Hepatocyte (in vitro differentiated cells): ENCODE results near the gene APOB. TPM values are rescaled to one million over a fixed set of nuclear protein-coding genes. Genes with fewer than 3 reads are reported as not detected.
A peak's percentile ranks its signal among the peaks of the same experiment; 100 is the strongest.

ENCODE experiments used
- DNase-seq: peaks from one replicate; pipeline ENCODE4 v3.0.0-alpha.2; 2016; ENCODE audit warnings: low spot score
- H2AFZ ChIP-seq: fragments of 200-600 bp; sonication (generic); 2 replicates; pipeline ENCODE4 v1.6.0; 2016; ENCODE audit warnings: antibody characterized with exemption, mild to moderate bottlenecking
- H3K27ac ChIP-seq: fragments of 200-600 bp; sonication (generic); 2 replicates; pipeline ENCODE4 v1.5.1; 2016; ENCODE audit warnings: mild to moderate bottlenecking
- H3K27me3 ChIP-seq: fragments of 200-600 bp; sonication (generic); 2 replicates; pipeline ENCODE4 v1.6.1; 2016
- H3K36me3 ChIP-seq: fragments of 200-600 bp; sonication (generic); replicated peaks from 2 replicates; pipeline ENCODE4 v1.5.1; 2016; ENCODE audit warnings: low read depth; ENCODE audit not compliant: insufficient read depth
- H3K4me1 ChIP-seq: fragments of 200-600 bp; sonication (generic); 2 replicates; pipeline ENCODE4 v1.5.1; 2016; ENCODE audit warnings: mild to moderate bottlenecking, moderate library complexity; ENCODE audit not compliant: insufficient read depth
- H3K4me2 ChIP-seq: fragments of 200-600 bp; sonication (generic); 2 replicates; pipeline ENCODE4 v1.6.0; 2016
- H3K4me3 ChIP-seq: fragments of 200-600 bp; sonication (generic); 2 replicates; pipeline ENCODE4 v1.5.1; 2016; ENCODE audit warnings: mild to moderate bottlenecking
- H3K79me2 ChIP-seq: fragments of 200-600 bp; sonication (generic); 2 replicates; pipeline ENCODE4 v1.6.0; 2017; ENCODE audit warnings: mild to moderate bottlenecking
- H3K9me2 ChIP-seq: fragments of 200-600 bp; sonication (generic); replicated peaks from 2 replicates; pipeline ENCODE4 v1.6.0; 2017; ENCODE audit warnings: mild to moderate bottlenecking; ENCODE audit not compliant: insufficient read depth
- H3K9me3 ChIP-seq: fragments of 200-600 bp; sonication (generic); 2 replicates; pipeline ENCODE4 v1.5.1; 2016; ENCODE audit warnings: low read depth, mild to moderate bottlenecking
- H4K20me1 ChIP-seq: fragments of 200-600 bp; sonication (generic); 2 replicates; pipeline ENCODE4 v1.6.0; 2016; ENCODE audit warnings: mild to moderate bottlenecking; ENCODE audit not compliant: insufficient read depth, poor library complexity, severe bottlenecking
- EZH2 ChIP-seq: fragments of 200-600 bp; sonication (generic); IDR thresholded peaks from 2 replicates; pipeline ENCODE4 v1.6.1; 2016; ENCODE audit warnings: antibody characterized with exemption, mild to moderate bottlenecking, borderline replicate concordance
- EZH2phosphoT487 ChIP-seq: fragments of 200-600 bp; sonication (generic); IDR thresholded peaks from one replicate; pipeline ENCODE4 v1.6.1; 2018; ENCODE audit warnings: antibody characterized with exemption, mild to moderate bottlenecking, low read depth, moderate library complexity; ENCODE audit not compliant: unreplicated experiment, severe bottlenecking
- WGBS: methylation state at CpG from one replicate; pipeline ENCODE4 v1.1.6; 2016; ENCODE audit warnings: low lambda C conversion rate; ENCODE audit errors: missing lambda C conversion rate; 5-methylcytosine and 5-hydroxymethylcytosine counted together
- polyA plus RNA-seq: library from polyadenylated mRNA; unstranded; fragments of >200 nt; fragmentation: Nextera tagmentation; extraction: Ambion mirVana; gene quantifications from 2 replicates; pipeline ENCODE4 v1.2.1, GENCODE V29; 2016
- total RNA-seq: library from RNA; depleted of rRNA; stranded (reverse); fragments of >200 nt; gene quantifications from 2 replicates; pipeline ENCODE4 v1.2.3, GENCODE V29; 2014
- TF ChIP-seq, protein P1 (sequence below): fragments of 200-600 bp; sonication (generic); IDR thresholded peaks from 2 replicates; pipeline ENCODE4 v1.5.1; 2016; ENCODE audit warnings: antibody characterized with exemption, mild to moderate bottlenecking; ENCODE audit not compliant: poor library complexity

The APOB gene
- total and polyA plus RNA-seq, 2 experiments from 2014 or later = 184 to 814 TPM

DNA sequence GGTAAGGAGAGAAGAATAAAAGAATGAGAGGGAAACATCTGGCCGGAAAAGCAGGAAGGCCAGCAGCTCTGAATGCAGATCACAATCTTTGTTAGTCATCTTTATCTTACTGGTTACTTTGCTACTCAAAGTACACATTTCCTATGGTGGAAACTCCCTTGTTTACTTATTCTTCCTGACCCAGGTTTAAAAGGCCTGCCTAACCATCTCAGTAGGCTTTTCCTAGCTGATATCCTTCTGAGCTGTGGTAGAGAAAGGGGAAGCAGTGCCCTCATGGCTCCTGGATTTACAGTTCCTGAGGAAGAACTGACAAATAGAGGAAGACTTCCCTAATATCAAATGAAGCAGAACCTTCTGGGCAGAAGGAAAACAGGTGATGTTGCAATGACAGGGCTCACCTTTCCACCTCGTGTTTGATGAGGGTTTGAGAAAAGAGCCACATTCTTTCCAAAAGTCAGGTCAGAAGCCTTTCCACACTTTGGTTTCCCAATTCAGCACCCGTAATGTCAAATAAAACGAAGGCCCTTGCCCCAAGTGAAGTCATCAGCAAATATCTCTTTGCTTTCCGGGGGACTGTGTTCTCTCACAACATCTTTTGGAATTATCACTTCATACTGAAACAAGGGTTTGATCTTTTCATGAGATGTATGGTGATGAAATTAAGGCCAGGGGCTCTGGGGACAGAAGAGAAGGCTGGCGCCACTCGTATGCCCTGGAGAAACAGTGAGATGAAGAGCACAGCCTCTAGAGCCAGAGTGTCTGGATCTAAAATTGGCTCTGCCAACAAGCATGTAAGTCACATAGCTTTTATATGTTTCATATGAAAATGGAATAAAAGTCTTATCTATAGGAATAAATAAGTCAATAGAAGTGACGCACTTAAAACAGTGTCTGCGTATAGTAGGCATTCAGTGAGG is 26.7 kb upstream of the APOB start:
- H3K27ac ChIP-seq = peak overlapping the region; percentile 70
- 62% methylated on average over 9 of the region's 9 CpGs for WGBS
- peak; percentile 35 for DNase-seq

DNA sequence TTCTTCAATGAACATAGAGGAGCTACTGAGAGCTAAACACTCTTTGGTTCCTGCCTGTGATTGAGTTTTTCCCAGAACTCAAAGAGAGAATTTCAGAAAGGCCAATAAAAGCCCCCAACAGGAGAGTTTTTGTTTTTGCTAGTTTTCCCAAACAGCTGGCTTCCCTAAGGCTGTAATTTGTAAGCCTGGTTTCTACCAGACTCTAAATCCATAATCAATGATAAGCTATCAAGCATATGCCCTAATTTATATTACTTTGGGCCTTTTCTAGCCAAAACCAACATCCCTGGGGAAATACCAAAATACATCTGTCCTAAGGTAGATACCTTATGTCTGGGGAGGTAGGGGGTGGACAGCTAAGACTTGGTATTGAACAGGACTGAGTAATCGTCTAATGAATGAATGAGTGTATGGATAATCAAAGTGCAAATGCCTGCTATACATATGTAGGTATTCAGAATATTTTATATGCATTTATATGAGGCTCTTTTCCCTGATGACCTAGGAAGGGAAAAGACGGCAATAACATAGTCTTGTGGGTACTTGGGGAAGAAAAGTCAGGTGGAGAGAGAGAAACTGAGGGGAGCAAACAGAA is 26.0 kb upstream of the APOB start:
- Histone ChIP-seq H3K36me3 (no peaks in the 10 kb centered on the region), H3K4me2 (peak overlapping the region; percentile 40), H3K4me1 (peaks cover 4% of the 10 kb centered on the region), H2AFZ (no peak overlapping the region), H3K27me3 (peaks cover 15% of the 10 kb centered on the region), H3K27ac (peak overlapping the region; percentile 65), H3K79me2 (no peaks in the 10 kb centered on the region), H3K9me2 (no peaks in the 10 kb centered on the region), H3K9me3 (no peaks in the 10 kb centered on the region), H4K20me1 (no peaks in the 10 kb centered on the region), H3K4me3 (no peak overlapping the region)
- TF ChIP-seq, protein P1, sequence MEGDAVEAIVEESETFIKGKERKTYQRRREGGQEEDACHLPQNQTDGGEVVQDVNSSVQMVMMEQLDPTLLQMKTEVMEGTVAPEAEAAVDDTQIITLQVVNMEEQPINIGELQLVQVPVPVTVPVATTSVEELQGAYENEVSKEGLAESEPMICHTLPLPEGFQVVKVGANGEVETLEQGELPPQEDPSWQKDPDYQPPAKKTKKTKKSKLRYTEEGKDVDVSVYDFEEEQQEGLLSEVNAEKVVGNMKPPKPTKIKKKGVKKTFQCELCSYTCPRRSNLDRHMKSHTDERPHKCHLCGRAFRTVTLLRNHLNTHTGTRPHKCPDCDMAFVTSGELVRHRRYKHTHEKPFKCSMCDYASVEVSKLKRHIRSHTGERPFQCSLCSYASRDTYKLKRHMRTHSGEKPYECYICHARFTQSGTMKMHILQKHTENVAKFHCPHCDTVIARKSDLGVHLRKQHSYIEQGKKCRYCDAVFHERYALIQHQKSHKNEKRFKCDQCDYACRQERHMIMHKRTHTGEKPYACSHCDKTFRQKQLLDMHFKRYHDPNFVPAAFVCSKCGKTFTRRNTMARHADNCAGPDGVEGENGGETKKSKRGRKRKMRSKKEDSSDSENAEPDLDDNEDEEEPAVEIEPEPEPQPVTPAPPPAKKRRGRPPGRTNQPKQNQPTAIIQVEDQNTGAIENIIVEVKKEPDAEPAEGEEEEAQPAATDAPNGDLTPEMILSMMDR = no peak
- TF ChIP-seq EZH2phosphoT487 (no peak), EZH2 (no peak)
- 68% methylated on average over 2 of the region's 2 CpGs for WGBS
- DNase-seq = no peak

More for the DNA sequence above, 26.7 kb upstream of the APOB start:
- H3K79me2 ChIP-seq = no peaks in the 10 kb centered on the region
- no peaks in the 10 kb centered on the region for H3K9me2 ChIP-seq
- no peak overlapping the region for H2AFZ ChIP-seq
- H3K4me2 ChIP-seq = peak overlapping the region; percentile 40
- H3K4me3 ChIP-seq = no peak overlapping the region
- no peak for TF ChIP-seq EZH2
- TF ChIP-seq, protein P1 = no peak
- no peak for TF ChIP-seq EZH2phosphoT487
- H3K36me3 ChIP-seq = no peaks in the 10 kb centered on the region
- H3K9me3 ChIP-seq = no peaks in the 10 kb centered on the region
- peaks cover 4% of the 10 kb centered on the region for H3K4me1 ChIP-seq
- no peaks in the 10 kb centered on the region for H4K20me1 ChIP-seq
- peaks cover 7% of the 10 kb centered on the region for H3K27me3 ChIP-seq

DNA sequence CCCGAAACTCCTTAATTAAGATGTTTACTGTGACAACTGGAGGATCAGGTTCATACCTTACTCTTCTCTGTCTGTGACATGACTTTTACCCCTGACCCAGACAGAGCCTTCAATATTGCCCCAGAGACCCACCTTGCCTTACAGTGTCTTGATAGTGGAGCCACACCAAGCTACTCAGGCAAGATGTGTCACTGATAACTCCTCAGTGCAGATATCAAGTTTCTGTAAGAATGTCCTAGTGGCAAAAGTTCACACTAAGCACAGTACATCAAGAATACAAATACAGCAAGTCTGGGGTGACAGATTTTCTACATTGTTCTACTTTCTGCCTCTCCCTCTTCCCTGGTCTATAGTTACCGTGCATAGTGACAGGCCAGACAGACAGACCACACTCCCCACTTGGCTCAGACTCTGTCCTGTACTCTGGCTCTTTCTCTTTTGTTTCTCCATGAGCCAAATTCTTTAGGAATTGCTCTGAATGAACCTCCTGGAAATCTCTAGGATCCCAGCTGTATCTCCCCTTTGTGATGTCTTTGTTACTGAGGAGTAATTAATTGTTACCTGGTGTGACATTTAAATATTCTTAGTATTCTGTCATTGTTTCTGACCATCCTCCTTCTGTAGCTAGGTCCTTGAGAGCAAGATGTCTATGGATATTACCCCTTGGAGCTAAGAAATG is 24.1 kb upstream of the APOB start:
- Histone ChIP-seq H4K20me1 (no peaks in the 10 kb centered on the region), H3K9me2 (no peaks in the 10 kb centered on the region), H3K4me1 (peaks cover 4% of the 10 kb centered on the region), H3K27me3 (peaks cover 21% of the 10 kb centered on the region), H3K4me3 (no peak overlapping the region), H3K27ac (peak overlapping the region; percentile 6), H3K36me3 (no peaks in the 10 kb centered on the region), H3K9me3 (no peaks in the 10 kb centered on the region), H3K79me2 (no peaks in the 10 kb centered on the region), H3K4me2 (no peak overlapping the region), H2AFZ (no peak overlapping the region)
- TF ChIP-seq EZH2phosphoT487 (no peak), EZH2 (no peak)
- TF ChIP-seq, protein P1 = no peak
- DNase-seq = no peak
- WGBS = 70% methylated on average over 2 of the region's 2 CpGs
